ENCODE data around the gene ZNF716.
"Not testable (repeated sequence)": the region's sequence is repeated elsewhere in the genome, so short reads cannot be mapped to it uniquely, and the experiment has no call there.

Gene ZNF716

GRCh38 chr7:57426629-57427003 lies 23.4 kb upstream of the ZNF716 start:
- DNase-seq, result no peak

GRCh38 chr7:57427146-57427545 lies 22.8 kb upstream of the ZNF716 start:
- no peak for DNase-seq

GRCh38 chr7:57427594-57427993 lies 22.4 kb upstream of the ZNF716 start:
- DNase-seq, result no peak

- no peak for DNase-seq
Observed at GRCh38 chr7:57432583-57432982, 17.4 kb upstream of the ZNF716 start.

GRCh38 chr7:57437581-57437980 lies 12.4 kb upstream of the ZNF716 start:
- no peak for DNase-seq

GRCh38 chr7:57438244-57438643 lies 11.7 kb upstream of the ZNF716 start:
- DNase-seq, result no peak

GRCh38 chr7:57443567-57443966 lies 6.4 kb upstream of the ZNF716 start:
- no peak for DNase-seq

GRCh38 chr7:57469186-57469828 lies 19.3 kb downstream of the ZNF716 start:
- DNase-seq, result not testable (repeated sequence)

GRCh38 chr7:57480304-57480703 lies 30.3 kb downstream of the ZNF716 start:
- DNase-seq, result not testable (repeated sequence)

- DNase-seq, result not testable (repeated sequence)
Observed at GRCh38 chr7:57485022-57485421, 35.0 kb downstream of the ZNF716 start.

GRCh38 chr7:57487957-57488356 lies 38.0 kb downstream of the ZNF716 start:
- no peak for DNase-seq

GRCh38 chr7:57495111-57495510 lies 45.1 kb downstream of the ZNF716 start:
- DNase-seq, result not testable (repeated sequence)

GRCh38 chr7:57496395-57496794 lies 46.4 kb downstream of the ZNF716 start:
- no peak for DNase-seq

GRCh38 chr7:57505176-57505575 lies 55.2 kb downstream of the ZNF716 start:
- no peak for DNase-seq
